Tibial nerve (tissue), 3 donors: ENCODE data around the gene CACNA1S.

Experiments
- POLR2A ChIP-seq, 2 donors: fragments of 450-650 bp; IDR thresholded peaks; one replicate each; pipeline ENCODE4 v1.6.1; 2017; ENCODE audit warnings: antibody characterized with exemption in 2 of 2, mild to moderate bottlenecking in 2 of 2, moderate library complexity in 2 of 2
- TF ChIP-seq, protein P1 (sequence below), 5 experiments: fragments of 200-600 bp in 3 of 5; fragments of 450-650 bp in 2 of 5; sonication (generic) in 3 of 5; IDR thresholded peaks; one replicate each; pipeline ENCODE4 v1.5.1; 2016 to 2019; ENCODE audit warnings: antibody characterized with exemption in 5 of 5, mild to moderate bottlenecking in 3 of 5, moderate library complexity in 2 of 5

- TF ChIP-seq, protein P1, sequence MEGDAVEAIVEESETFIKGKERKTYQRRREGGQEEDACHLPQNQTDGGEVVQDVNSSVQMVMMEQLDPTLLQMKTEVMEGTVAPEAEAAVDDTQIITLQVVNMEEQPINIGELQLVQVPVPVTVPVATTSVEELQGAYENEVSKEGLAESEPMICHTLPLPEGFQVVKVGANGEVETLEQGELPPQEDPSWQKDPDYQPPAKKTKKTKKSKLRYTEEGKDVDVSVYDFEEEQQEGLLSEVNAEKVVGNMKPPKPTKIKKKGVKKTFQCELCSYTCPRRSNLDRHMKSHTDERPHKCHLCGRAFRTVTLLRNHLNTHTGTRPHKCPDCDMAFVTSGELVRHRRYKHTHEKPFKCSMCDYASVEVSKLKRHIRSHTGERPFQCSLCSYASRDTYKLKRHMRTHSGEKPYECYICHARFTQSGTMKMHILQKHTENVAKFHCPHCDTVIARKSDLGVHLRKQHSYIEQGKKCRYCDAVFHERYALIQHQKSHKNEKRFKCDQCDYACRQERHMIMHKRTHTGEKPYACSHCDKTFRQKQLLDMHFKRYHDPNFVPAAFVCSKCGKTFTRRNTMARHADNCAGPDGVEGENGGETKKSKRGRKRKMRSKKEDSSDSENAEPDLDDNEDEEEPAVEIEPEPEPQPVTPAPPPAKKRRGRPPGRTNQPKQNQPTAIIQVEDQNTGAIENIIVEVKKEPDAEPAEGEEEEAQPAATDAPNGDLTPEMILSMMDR (IDR thresholded peaks at IDR 0.05), result no peak
- TF ChIP-seq POLR2A (IDR thresholded peaks at IDR 0.05), result no peak
These were observed 92.1 kb downstream of the CACNA1S start for GRCh38 chr1:201020040-201020591.
